ENCODE measurements around the gene MMP24OS. TPM values are rescaled to one million over a fixed set of nuclear protein-coding genes. Genes with fewer than 3 reads are reported as not detected.

Gene MMP24OS
- total RNA-seq, 2 experiments from 2014 or later, result 46.6 to 48.4 TPM

- intact Hi-C loops (cut with micrococcal nuclease), result no loop called here
- H3K9me3 Mint-ChIP-seq, result no peaks in the 10 kb centered on the region
- H3K27ac Mint-ChIP-seq, result no peak overlapping the region
- H3K4me3 Mint-ChIP-seq, result no peak overlapping the region
- no peak for TF ChIP-seq CTCF (IDR thresholded peaks at IDR 0.05)
- ChIA-PET CTCF (interaction anchor here (2.9 kb wide), 1 partner anchor 8 kb away, joined by 13 read pairs; no protein-coding TSS in a partner anchor), POLR2A (no interaction called here)
- no peak for DNase-seq
- H3K4me1 Mint-ChIP-seq (ENCODE audit: low read depth), result no peaks in the 10 kb centered on the region
- H3K36me3 Mint-ChIP-seq (ENCODE audit: low read depth), result no peaks in the 10 kb centered on the region
- no peak for ATAC-seq
- no peaks in the 10 kb centered on the region for H3K27me3 Mint-ChIP-seq
Measured at GRCh38 chr20:35295674-35296073, 17.8 kb upstream of the MMP24OS start.

GRCh38 chr20:35295058-35295457 is 17.1 kb upstream of the MMP24OS start:
- no peak for TF ChIP-seq CTCF (IDR thresholded peaks at IDR 0.05)
- CTCF ChIA-PET, result interaction anchor here (2.9 kb wide), 1 partner anchor 9 kb away, joined by 13 read pairs; no protein-coding TSS in a partner anchor
- Mint-ChIP-seq H3K9me3 (no peaks in the 10 kb centered on the region), H3K4me1 (ENCODE audit: low read depth) (no peaks in the 10 kb centered on the region), H3K36me3 (ENCODE audit: low read depth) (no peaks in the 10 kb centered on the region), H3K27ac (no peak overlapping the region), H3K4me3 (no peak overlapping the region), H3K27me3 (no peaks in the 10 kb centered on the region)
- ATAC-seq, result no peak
- POLR2A ChIA-PET, result no interaction called here
- intact Hi-C loops (cut with micrococcal nuclease), result no loop called here
- no peak for DNase-seq

DNA sequence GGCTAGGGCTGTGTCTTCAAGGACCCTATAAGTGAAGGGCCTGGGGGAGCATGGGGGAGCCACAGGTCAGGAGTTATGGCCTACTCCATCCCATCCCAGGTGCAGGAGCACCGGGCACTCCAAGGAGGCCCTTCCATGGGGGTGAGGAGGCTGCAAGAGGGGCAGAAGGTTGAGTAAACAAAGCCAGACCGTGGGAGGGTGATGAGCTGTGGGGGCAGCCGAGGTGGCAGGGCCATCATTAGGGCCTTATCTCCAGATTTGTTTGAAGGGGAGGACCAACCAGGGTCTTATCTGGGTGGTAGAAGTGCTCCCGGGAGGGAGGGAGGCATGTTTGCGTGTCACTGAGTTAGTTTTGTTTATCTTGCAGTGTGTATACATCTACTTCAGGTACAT is 16.4 kb upstream of the MMP24OS start:
- H3K9me3 Mint-ChIP-seq, result no peaks in the 10 kb centered on the region
- H3K27ac Mint-ChIP-seq, result no peak overlapping the region
- intact Hi-C loops (cut with micrococcal nuclease), result no loop called here
- POLR2A ChIA-PET, result interaction anchor here (1.0 kb wide), 1 partner anchor 10 kb away, joined by 3 read pairs; no protein-coding TSS in a partner anchor
- CTCF ChIA-PET, result interaction anchor here (1.4 to 2.9 kb wide), 2 partner anchors 10 to 145 kb away, joined by 4 to 13 read pairs; no protein-coding TSS in a partner anchor
- H3K27me3 Mint-ChIP-seq, result no peaks in the 10 kb centered on the region
- no peaks in the 10 kb centered on the region for H3K4me1 Mint-ChIP-seq (ENCODE audit: low read depth)
- ATAC-seq, result no peak
- H3K4me3 Mint-ChIP-seq, result no peak overlapping the region
- DNase-seq, result no peak
- TF ChIP-seq CTCF (IDR thresholded peaks at IDR 0.05), result no peak
- no peaks in the 10 kb centered on the region for H3K36me3 Mint-ChIP-seq (ENCODE audit: low read depth)

DNA sequence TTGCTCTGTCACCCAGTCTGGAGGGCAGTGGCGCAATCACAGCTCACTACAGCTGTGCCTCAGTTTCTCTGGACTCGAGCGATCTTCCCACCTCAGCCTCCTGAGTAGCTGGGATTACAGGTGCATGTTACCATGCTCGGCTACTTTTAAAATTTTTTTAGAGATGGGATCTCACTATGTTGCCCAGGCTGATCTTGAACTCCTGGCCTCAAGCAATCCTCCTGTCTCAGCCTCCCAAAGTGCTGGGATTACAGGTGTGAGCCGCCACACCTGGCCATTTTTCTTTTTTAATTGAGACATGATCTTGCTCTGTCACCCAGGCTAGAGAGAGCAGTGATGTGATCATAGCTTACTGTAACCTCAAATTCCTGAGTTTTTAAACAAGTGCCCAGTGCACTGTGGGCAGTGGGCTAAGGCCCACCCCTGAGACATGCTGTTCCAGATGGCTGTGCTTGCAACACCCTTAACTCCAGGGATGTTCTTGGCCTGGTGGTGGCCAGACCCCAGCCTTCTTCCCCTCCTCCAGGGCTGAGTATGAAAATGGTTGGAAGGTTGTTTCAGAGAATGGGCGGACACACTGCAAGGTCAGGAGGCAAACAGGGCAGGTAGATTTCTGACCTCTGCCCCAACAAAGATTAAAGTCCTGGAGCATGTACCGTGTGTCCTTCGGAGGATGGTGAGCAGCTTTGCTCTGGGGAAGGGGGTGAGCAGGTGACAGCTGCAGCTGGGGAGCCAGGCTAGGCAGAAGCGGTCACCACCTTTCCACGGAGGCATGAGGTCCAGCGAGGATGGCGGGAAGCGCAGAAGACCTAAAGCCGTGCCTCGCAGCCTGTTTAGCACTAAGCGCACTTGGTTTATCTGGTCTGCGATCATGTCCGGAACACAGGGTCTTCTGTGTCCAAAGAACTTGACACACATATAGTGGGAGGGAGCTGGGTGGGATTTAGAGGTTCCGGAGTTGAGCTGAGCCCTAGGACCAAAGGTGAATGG is 15.7 kb upstream of the MMP24OS start:
- ChIA-PET POLR2A (interaction anchor here (1.0 kb wide), 1 partner anchor 10 kb away, joined by 3 read pairs; no protein-coding TSS in a partner anchor), CTCF (interaction anchor here (1.4 to 2.9 kb wide), 2 partner anchors 10 to 146 kb away, joined by 4 to 13 read pairs; no protein-coding TSS in a partner anchor)
- Mint-ChIP-seq H3K9me3 (no peaks in the 10 kb centered on the region), H3K27ac (no peak overlapping the region), H3K4me1 (ENCODE audit: low read depth) (no peaks in the 10 kb centered on the region), H3K27me3 (no peaks in the 10 kb centered on the region), H3K4me3 (no peak overlapping the region), H3K36me3 (ENCODE audit: low read depth) (no peaks in the 10 kb centered on the region)
- intact Hi-C loops (cut with micrococcal nuclease), result no loop called here
- DNase-seq (no peak), ATAC-seq (no peak)
- no peak for TF ChIP-seq CTCF (IDR thresholded peaks at IDR 0.05)

Data from activated CD8-positive, alpha-beta T cell treated with anti-CD3 and anti-CD28 coated beads for 36 hours (primary cell).